Spleen (tissue), 11 donors: ENCODE results near the gene RCN1. TPM values are rescaled to one million over a fixed set of nuclear protein-coding genes. Genes with fewer than 3 reads are reported as not detected.

Experiments used
- DNase-seq: peaks from one replicate; pipeline ENCODE4 v3.0.0-alpha.2; 2020
- H3K27ac ChIP-seq, 8 donors: fragments of 200-600 bp; sonication (generic) in 7 of 8; 1 replicate in 4 of 8; 2 replicates in 4 of 8; pipeline versions ENCODE4 v1.5.0 to v1.8.0; 2016 to 2021; ENCODE audit warnings: inconsistent platforms in 4 of 8, mild to moderate bottlenecking in 4 of 8, moderate library complexity in 1 of 8
- H3K27me3 ChIP-seq, 7 donors: fragments of 200-600 bp; sonication (generic) in 6 of 7; replicated peaks in 1 of 7; 1 replicate in 4 of 7; 2 replicates in 3 of 7; pipeline versions ENCODE4 v1.5.0 to v1.8.0; 2016 to 2021; ENCODE audit warnings: inconsistent platforms in 3 of 7, mild to moderate bottlenecking in 1 of 7
- H3K36me3 ChIP-seq, 6 donors: fragments of 200-600 bp; sonication (generic) in 5 of 6; 1 replicate in 4 of 6; 2 replicates in 2 of 6; pipeline versions ENCODE4 v1.5.0 to v1.8.0; 2016 to 2021; ENCODE audit warnings: inconsistent platforms in 2 of 6
- H3K4me1 ChIP-seq, 6 donors: fragments of 200-600 bp; sonication (generic) in 5 of 6; 1 replicate in 3 of 6; 2 replicates in 3 of 6; pipeline versions ENCODE4 v1.5.0 to v1.8.0; 2016 to 2021; ENCODE audit warnings: inconsistent platforms in 3 of 6
- H3K4me3 ChIP-seq, 8 donors: fragments of 200-600 bp; sonication (generic) in 7 of 8; 1 replicate in 4 of 8; 2 replicates in 4 of 8; pipeline versions ENCODE4 v1.5.0 to v1.8.0; 2016 to 2021; ENCODE audit warnings: inconsistent platforms in 4 of 8, mild to moderate bottlenecking in 4 of 8, moderate library complexity in 2 of 8
- H3K9me3 ChIP-seq, 8 donors: fragments of 200-600 bp; sonication (generic) in 7 of 8; 1 replicate in 4 of 8; 2 replicates in 4 of 8; pipeline versions ENCODE4 v1.5.0 to v1.8.0; 2016 to 2021; ENCODE audit warnings: inconsistent platforms in 4 of 8
- CTCF ChIP-seq, 11 experiments: fragments of 200-600 bp in 7 of 11; fragments of 450-650 bp in 4 of 11; sonication (generic) in 4 of 11; IDR thresholded peaks in 8 of 11; conservative IDR thresholded peaks in 3 of 11; 1 replicate in 7 of 11; 2 replicates in 4 of 11; pipeline versions ENCODE4 v1.4.0 to v1.8.0; 2016 to 2021; ENCODE audit warnings: antibody characterized with exemption in 11 of 11, inconsistent platforms in 4 of 11, mild to moderate bottlenecking in 1 of 11
- POLR2A ChIP-seq, 3 donors: fragments of 450-650 bp; IDR thresholded peaks; one replicate each; pipeline ENCODE4 v1.5.1; 2017; ENCODE audit warnings: antibody characterized with exemption in 3 of 3, mild to moderate bottlenecking in 1 of 3
- POLR2AphosphoS5 ChIP-seq, 3 donors: sonication (generic); formaldehyde crosslinking; IDR thresholded peaks; one replicate each; pipeline ENCODE4 v1.5.1; 2017; ENCODE audit warnings: antibody characterized with exemption in 3 of 3
- WGBS, 5 donors: extraction: QIAGEN DNeasy Blood & Tissue Kit in 3 of 5; methylation state at CpG; one replicate each; pipeline versions ENCODE4 v1.1.5 to v1.1.7; 2013 to 2018; 5-methylcytosine and 5-hydroxymethylcytosine counted together
- intact Hi-C: fragments of 100-400 bp; cut with DNase I; formaldehyde crosslinking; loops from one replicate; pipeline ENCODE4 v1.15.0; 2023; ENCODE audit warnings: low total_unique reads
- polyA plus RNA-seq, 3 donors: library from polyadenylated mRNA; stranded (reverse); fragments of 200-250 nt; gene quantifications; one replicate each; pipeline ENCODE4 v1.2.1, GENCODE V29; 2013
- total RNA-seq, 7 donors: library from RNA; depleted of rRNA in 3 of 7; stranded (reverse); fragments of >200 nt in 3 of 7; fragmentation: NEBNext Ultra II Directional in 4 of 7; extraction: Animal tissue kit (Norgen Biotek cat#: 25700) in 4 of 7; gene quantifications; one replicate each; pipeline versions ENCODE4 v1.1.0 to v1.2.1, GENCODE V29; 2016 to 2021
- donor health status: healthy with polysubstance abuse.
- donor health status: DM: no; HTN: no; CAD: no; lungs with moderate emphysema.
- donor health status: DM: no; HTN: no; CAD: no.
- donor health status: Bipolar disorder and iron deficiency.
- donor health status: healthy.
- donor health status: DM: no; HTN: no; CAD: no.
- donor health status: DM: yes; HTN: yes; CAD: no.

RCN1 gene
- total and polyA plus RNA-seq, 10 donors = 23.3 to 53.8 (median 38.2) TPM

- intact Hi-C loops = no loop called here
- Histone ChIP-seq H3K9me3 (no peaks in the 10 kb centered on the region), H3K4me1 (no peaks in the 10 kb centered on the region), H3K4me3 (no peak overlapping the region), H3K27me3 (no peaks in the 10 kb centered on the region), H3K36me3 (peaks cover 0 to 25% (median 6%) of the 10 kb centered on the region in 6 donors), H3K27ac (no peak overlapping the region)
- DNase-seq = no peak
- TF ChIP-seq POLR2A (IDR thresholded peaks at IDR 0.05) (no peak), CTCF (IDR thresholded peaks at IDR 0.05 in 8 of 11, conservative IDR thresholded peaks at IDR 0.05 in 3 of 11) (no peak), POLR2AphosphoS5 (IDR thresholded peaks at IDR 0.05) (no peak)
These were observed 17.7 kb downstream of the RCN1 start for GRCh38 chr11:32108576-32108975.

DNA sequence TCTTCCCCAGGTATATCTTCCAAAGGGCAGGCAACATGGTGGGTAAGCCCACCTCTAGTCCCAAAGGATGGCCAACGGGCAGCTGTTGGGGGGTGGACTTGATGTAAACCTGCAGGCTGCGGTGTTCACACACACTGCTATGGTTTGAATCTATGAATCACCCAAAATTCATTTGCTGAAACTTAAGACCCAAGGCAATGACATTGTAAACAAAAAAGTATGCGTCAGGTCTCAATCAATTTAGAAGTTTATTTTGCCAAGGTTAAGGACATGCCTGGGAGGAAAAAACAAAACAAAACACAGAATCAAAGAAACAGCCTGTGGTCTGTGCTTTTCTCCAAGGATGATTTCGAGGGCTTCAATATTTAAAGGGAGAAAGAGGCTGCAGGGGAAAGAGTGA is 18.3 kb downstream of the RCN1 start:
- no peaks in the 10 kb centered on the region for H3K4me1 ChIP-seq
- TF ChIP-seq POLR2A (IDR thresholded peaks at IDR 0.05) (no peak), POLR2AphosphoS5 (IDR thresholded peaks at IDR 0.05) (no peak), CTCF (IDR thresholded peaks at IDR 0.05 in 8 of 11, conservative IDR thresholded peaks at IDR 0.05 in 3 of 11) (no peak)
- intact Hi-C loops = no loop called here
- DNase-seq = no peak
- H3K9me3 ChIP-seq = no peaks in the 10 kb centered on the region
- H3K36me3 ChIP-seq = peaks cover 0 to 20% (median 2%) of the 10 kb centered on the region in 6 donors
- no peak overlapping the region for H3K4me3 ChIP-seq
- WGBS, 5 donors = 89 to 96% (median 91%) methylated on average over 4 of the region's 4 CpGs
- no peaks in the 10 kb centered on the region for H3K27me3 ChIP-seq
- no peak overlapping the region for H3K27ac ChIP-seq

- H3K4me3 ChIP-seq = no peak overlapping the region
- H3K27me3 ChIP-seq = no peaks in the 10 kb centered on the region
- 91 to 97% (median 95%) methylated on average over 6 of the region's 6 CpGs for WGBS, 5 donors
- intact Hi-C loops = no loop called here
- TF ChIP-seq POLR2AphosphoS5 (IDR thresholded peaks at IDR 0.05) = no peak
- TF ChIP-seq POLR2A (IDR thresholded peaks at IDR 0.05) = no peak
- no peak for TF ChIP-seq CTCF (IDR thresholded peaks at IDR 0.05 in 8 of 11, conservative IDR thresholded peaks at IDR 0.05 in 3 of 11)
- no peaks in the 10 kb centered on the region for H3K9me3 ChIP-seq
- H3K36me3 ChIP-seq = peaks cover 0 to 15% (median 2%) of the 10 kb centered on the region in 6 donors
- H3K27ac ChIP-seq = no peak overlapping the region
- no peaks in the 10 kb centered on the region for H3K4me1 ChIP-seq
- no peak for DNase-seq
These were observed 18.7 kb downstream of the RCN1 start for GRCh38 chr11:32109592-32109991.

GRCh38 chr11:32110795-32111194 is 19.9 kb downstream of the RCN1 start:
- intact Hi-C loops = no loop called here
- no peak for DNase-seq
- TF ChIP-seq POLR2A (IDR thresholded peaks at IDR 0.05) = no peak
- no peak for TF ChIP-seq POLR2AphosphoS5 (IDR thresholded peaks at IDR 0.05)
- TF ChIP-seq CTCF (IDR thresholded peaks at IDR 0.05 in 8 of 11, conservative IDR thresholded peaks at IDR 0.05 in 3 of 11) = no peak
- H3K36me3 ChIP-seq = peaks cover 0 to 7% (median 1%) of the 10 kb centered on the region in 6 donors
- H3K4me3 ChIP-seq = no peak overlapping the region
- no peaks in the 10 kb centered on the region for H3K27me3 ChIP-seq
- no peak overlapping the region for H3K27ac ChIP-seq
- H3K9me3 ChIP-seq = no peaks in the 10 kb centered on the region
- WGBS, 5 donors = 77 to 84% (median 79%) methylated on average over 3 of the region's 3 CpGs
- H3K4me1 ChIP-seq = no peaks in the 10 kb centered on the region
